Activated CD4-positive, alpha-beta T cell treated with anti-CD3 and anti-CD28 coated beads, Interleukin-2, Interleukin-4, amounts not matched to agents 100 ng/mL and 50 ng/mL, durations not matched to agents 16 hours and 8 hours (primary cell): ENCODE data around the gene ABCC3.

ENCODE experiments used
- DNase-seq: peaks from one replicate; pipeline ENCODE4 v3.0.0-alpha.2; 2020; ENCODE audit warnings: low spot score

Gene ABCC3

GRCh38 chr17:50634224-50634914, at the start of gene ABCC3:
ABCC3 (plus strand) TSS chr17:50634881; CDS start chr17:50634937, 56 bp downstream.
- no peak for DNase-seq

GRCh38 chr17:50585346-50585745, 49.3 kb upstream of the ABCC3 start:
- no peak for DNase-seq

GRCh38 chr17:50585891-50586290, 48.8 kb upstream of the ABCC3 start:
- DNase-seq: no peak

GRCh38 chr17:50586421-50587247, 48.0 kb upstream of the ABCC3 start:
- DNase-seq: no peak

- no peak for DNase-seq
Measured at GRCh38 chr17:50587571-50587970, 47.1 kb upstream of the ABCC3 start.

- DNase-seq: no peak
Measured at GRCh38 chr17:50588391-50589049, 46.2 kb upstream of the ABCC3 start.

GRCh38 chr17:50589095-50589705, 45.5 kb upstream of the ABCC3 start:
- no peak for DNase-seq

- no peak for DNase-seq
Measured at GRCh38 chr17:50590946-50591737, 43.5 kb upstream of the ABCC3 start.

GRCh38 chr17:50593321-50593720, 41.4 kb upstream of the ABCC3 start:
- no peak for DNase-seq

GRCh38 chr17:50594128-50594823, 40.4 kb upstream of the ABCC3 start:
- no peak for DNase-seq

GRCh38 chr17:50594892-50595291, 39.8 kb upstream of the ABCC3 start:
- DNase-seq: no peak

- DNase-seq: no peak
Measured at GRCh38 chr17:50596191-50597037, 38.3 kb upstream of the ABCC3 start.

- no peak for DNase-seq
Measured at GRCh38 chr17:50598487-50598886, 36.2 kb upstream of the ABCC3 start.

- DNase-seq: no peak
Measured at GRCh38 chr17:50599606-50600005, 35.1 kb upstream of the ABCC3 start.

GRCh38 chr17:50601823-50602375, 32.8 kb upstream of the ABCC3 start:
- DNase-seq: no peak

GRCh38 chr17:50602836-50603235, 31.8 kb upstream of the ABCC3 start:
- DNase-seq: no peak

- no peak for DNase-seq
Measured at GRCh38 chr17:50603340-50603739, 31.3 kb upstream of the ABCC3 start.

- no peak for DNase-seq
Measured at GRCh38 chr17:50604513-50604912, 30.2 kb upstream of the ABCC3 start.

- no peak for DNase-seq
Measured at GRCh38 chr17:50605429-50605828, 29.3 kb upstream of the ABCC3 start.
